ENCODE results near the gene SELENON.

The SELENON gene, protein sequence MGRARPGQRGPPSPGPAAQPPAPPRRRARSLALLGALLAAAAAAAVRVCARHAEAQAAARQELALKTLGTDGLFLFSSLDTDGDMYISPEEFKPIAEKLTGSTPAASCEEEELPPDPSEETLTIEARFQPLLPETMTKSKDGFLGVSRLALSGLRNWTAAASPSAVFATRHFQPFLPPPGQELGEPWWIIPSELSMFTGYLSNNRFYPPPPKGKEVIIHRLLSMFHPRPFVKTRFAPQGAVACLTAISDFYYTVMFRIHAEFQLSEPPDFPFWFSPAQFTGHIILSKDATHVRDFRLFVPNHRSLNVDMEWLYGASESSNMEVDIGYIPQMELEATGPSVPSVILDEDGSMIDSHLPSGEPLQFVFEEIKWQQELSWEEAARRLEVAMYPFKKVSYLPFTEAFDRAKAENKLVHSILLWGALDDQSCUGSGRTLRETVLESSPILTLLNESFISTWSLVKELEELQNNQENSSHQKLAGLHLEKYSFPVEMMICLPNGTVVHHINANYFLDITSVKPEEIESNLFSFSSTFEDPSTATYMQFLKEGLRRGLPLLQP

DNA sequence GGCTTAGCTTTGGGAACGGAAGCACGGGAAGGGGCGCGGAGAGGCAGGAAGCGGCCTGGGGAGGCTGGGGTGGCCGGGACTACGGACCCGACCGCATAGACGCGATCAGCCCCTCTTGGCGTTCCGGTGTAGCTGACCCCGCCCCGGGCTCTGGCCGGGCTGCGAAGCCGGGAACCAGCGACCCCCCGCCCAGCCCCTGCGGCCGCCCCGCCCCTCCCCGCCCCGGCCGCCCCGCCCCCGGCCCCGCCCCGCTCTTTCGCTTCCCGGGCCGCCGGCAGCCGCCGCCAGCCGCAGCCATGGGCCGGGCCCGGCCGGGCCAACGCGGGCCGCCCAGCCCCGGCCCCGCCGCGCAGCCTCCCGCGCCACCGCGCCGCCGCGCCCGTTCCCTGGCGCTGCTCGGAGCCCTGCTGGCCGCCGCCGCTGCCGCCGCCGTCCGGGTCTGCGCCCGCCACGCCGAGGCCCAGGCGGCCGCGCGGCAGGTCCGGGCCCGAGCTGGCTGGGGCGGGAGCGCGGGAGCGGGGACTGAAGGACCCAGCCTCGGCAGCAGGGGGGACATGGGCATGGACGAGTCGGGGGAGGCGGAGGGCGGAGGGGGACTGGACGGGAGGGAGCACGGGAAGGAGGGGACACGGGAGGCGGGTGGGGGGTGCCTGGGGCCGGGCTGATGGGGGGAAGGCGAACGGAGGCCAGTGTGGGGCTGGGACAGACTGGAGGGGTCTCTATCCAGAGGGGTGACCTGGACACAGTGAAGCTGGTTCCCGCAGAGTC is at the start of gene SELENON:
TSS of gene SELENON (plus strand) at position 259 of the 768 bp plus-strand sequence. CDS start at position 297, 38 bp downstream.
- peak; percentile 41 for DNase-seq

DNA sequence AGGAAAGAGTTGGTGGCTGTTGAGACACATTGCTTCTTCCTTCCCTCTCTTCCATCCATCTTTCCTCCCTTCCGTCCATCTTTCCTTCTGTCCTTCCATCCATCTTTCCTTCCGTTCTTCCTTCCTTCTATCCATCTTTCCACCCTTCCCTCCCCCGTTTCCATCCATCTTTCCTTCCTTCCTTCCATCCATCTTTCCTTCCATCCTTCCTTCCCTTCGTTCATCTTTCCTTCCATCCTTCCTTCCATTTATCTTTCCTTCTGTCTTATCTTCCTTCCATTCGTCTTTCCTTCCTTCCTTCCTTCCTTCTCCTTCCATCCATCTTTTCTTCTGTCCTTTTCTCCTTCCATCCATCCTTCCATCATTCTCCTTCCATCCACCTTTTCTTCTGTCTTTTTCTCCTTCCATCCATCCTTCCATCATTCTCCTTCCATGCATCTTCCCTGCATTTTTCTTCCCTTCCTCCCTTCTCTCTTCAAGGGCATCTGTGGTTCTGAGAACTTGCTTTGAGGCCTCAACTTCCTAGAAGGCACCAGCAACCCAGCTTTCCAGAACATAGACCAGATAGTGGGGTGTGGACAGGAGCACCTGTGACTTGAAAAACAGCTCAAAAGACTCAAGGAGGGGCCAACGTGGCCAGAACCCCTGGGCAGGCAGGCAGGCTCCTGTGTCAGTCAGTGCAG is 48.9 kb upstream of the SELENON start:
- DNase-seq: no peak

DNA sequence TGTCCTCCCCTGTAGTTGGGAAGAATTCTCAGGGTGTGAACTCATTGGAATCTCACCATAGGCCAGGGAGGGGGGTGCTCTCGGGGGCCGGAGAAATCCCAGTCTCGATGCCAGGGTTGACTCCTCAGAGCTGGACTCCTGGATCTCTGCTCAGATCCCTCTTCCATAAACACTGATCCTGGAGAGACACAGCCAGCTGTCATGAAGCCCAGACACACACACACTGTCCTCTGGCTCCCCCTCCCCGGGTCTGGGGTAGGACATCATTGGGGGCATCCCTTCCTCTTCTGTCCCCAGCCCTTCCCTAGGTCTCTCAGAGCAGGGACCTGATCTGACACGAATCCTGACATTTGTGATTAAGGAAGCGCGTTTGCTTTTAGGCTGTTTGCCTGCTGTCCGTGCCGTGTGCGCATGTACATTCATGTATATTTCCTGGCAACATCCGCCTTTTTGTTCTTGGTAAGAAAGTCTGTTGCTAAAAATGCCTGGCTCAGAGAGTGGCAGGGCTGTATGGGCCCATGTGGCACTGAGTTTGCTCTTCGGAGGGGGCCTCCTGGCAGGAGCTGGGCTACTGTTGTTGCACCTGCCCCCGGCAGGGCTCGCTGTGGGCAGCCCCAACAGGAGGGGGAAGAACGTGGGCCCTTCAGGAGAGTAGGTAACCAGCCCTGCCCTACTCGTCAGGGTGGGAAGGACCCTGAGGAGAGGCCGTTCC is 45.4 kb upstream of the SELENON start:
- DNase-seq: no peak

DNA sequence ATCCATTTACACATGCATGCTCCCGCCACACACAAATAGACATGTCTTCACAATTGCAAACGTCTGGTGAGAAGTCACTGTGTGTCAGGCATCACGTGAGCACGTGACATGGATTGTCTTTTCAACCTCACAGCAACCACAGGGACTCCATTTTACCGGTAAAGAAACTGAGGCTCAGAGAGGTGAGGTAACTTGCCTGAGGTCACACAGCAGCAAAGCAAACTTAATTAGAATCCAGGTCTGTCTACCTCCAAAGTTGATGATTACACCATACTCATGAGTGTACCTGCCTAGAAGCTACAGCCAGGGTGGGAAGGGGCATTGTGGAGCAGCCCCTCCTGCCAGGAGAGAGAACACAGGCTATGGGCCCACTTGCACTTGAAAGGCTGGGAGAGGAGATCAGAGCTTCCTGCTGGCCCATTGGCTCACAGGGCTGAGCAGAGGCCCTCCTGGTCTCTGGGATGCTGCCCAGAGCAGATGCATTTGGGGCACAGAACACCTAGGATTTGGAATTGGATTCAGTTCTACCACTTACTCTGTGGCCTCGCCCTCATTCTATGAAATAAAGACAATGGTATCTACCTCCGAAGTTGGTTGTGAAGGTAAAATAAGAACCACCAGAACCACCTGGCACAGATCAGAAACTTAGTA is 44.4 kb upstream of the SELENON start:
- DNase-seq: no peak

DNA sequence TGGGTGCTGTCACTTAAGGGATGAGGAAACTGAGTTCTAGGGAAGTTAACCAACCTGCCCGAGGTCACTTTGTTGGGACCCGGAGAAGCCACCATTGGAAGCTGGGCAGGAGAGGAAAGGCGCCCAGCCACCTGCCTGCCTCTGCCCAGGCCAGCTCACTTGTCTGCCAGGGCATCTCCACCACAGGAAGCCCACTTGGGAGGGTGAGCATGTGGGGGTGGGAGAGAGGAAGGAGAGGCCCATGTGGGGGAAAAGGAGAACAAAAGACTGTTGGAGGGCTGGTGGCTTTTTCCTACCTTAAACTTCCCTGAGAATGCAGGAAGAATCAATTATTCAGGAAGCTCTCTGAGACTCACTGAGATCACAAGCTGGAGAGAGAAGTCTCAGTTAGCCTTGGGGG is 43.8 kb upstream of the SELENON start:
- DNase-seq: no peak

DNA sequence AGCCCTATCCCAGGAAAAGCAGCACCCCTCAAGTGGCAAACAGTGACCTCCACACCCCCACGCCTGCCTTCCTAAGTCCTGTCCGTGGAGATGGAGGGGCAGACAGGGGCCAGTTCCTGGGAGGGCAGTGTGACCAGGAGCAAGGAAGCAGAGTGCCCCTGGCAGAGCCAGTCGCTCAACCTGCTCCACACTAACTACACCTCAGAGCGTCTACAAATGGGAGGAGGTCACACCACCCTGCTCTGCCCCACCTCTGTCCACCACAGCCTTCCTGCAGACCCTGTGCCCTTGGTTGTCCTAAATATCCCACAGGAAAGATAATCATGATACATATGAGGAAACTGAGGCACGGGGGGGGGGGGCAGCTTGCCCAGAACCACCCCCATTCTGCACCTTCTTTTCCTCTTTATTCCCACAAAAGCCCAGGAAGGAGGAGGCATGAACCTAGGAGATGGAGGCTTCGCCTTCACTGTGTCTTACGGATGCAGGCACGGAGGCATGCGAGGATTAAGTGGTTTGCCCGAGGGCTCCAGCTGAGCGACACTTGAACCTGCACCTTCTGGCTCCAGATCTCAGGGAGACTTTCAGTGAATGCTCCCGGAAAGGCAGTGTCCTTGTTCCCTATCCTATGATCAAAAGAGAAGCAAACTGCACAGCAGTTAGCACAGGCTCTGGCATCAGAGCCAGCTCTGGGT is 42.7 kb upstream of the SELENON start:
- no peak for DNase-seq

DNA sequence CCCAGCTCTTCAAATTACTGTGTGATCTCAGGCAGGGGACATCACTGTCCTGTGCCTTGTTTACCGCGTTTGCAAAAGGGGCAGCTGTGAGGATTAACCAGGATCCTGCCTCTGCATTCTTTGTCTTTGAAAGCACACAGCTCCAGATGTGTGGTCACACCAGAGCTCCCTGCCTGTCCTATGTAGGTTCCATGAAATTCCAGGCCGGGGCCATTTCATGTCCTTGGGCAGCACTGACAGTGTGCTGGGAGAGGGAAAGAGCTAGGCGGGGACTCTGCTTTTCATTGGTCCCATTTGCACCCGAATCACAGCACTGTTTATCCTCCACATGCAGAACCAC is 42.2 kb upstream of the SELENON start:
- DNase-seq: no peak

DNA sequence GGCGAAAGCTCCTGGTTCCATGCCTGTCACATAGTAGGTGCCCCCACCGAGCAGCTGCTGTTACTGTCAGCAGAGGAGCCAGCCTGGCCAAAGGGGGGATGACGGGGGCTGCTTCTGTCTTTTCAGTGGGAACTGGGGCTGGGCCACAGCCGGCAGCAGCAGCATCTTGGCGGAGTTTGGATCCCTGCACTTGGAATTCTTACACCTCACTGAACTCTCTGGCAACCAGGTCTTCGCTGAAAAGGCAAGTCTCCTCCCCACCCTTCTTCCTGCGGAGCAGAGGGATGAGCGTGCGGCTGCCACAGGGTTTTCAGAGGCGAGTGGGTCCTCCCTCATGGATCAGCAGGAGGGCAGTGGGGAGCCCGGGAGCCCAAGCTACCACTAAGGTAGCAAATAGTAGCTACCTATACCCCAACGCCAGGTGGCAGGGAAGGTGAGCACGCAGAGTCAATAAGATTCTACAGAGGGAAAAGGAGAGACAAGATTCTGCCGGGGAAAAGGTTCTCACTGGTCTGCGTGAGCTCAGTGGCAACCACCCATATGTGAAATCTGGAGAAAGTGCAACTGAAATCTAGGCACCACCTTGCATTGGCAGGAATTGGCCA is 41.4 kb upstream of the SELENON start:
- DNase-seq: no peak

DNA sequence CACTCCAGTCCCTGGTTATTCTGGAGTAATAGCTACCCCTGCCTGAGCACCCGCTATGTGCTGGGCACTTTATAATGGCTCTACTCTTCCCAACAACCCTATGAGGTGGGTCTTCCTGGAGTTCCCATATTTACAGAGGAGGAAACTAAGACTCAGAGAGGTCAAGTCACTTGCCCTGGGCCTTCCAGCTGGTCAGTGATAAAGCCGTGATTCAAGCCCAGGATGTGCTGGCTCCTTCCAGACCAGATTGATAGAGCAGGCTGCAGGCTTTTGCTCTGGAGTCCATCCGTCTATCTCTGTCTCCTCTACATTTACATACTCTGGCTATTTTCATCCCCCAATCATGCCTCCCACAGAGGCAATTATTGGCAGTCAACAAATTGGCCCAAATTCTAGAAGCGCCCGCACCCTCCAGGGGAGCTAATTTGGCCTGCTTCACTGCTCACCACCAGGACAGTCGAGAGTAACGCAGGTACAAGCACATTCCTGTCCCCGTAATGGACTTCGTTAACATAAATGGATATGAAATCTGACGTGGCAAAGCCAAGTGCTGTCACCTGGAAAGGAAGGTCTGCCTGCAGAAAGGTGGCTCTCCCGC is 39.8 kb upstream of the SELENON start:
- DNase-seq: no peak

DNA sequence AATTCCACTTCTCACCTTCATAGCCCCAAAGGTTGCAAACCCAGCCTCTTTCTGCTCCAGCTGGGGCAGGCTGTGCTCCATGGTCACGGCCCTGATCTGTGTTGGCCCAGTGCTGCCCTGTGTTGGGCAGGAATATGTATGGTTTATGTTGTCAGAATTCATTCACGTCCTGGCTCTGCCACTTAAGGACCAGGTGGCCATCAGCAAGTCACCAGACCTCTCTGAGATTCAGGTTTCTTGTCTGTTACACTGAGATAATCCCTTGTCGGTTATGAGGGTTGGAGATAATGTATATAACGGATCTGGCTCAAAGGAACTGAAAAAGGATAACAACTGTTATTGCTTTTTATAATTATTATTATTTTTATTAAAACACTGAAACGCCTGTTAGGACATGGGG is 39.1 kb upstream of the SELENON start:
- DNase-seq: no peak

DNA sequence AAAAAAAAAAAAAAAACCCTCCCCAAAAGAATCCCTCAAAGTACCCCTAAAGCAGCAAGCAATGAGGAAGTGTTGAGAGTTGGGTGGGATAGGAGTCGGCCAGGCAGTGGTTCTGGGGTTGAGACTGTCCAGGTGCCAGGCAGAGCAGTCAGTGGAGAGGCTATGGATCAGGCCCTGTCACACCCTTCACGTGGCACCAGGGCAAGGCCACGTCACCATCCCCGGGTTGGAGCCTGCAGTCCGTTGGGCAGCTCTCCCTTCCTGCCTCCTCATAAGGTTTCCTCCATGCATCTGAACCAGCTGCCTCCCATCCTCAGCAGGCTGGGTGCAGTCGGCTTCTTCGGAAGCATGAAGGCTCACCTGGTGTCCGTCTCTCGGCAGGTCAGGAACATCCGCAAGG is 36.5 kb upstream of the SELENON start:
- DNase-seq: no peak

DNA sequence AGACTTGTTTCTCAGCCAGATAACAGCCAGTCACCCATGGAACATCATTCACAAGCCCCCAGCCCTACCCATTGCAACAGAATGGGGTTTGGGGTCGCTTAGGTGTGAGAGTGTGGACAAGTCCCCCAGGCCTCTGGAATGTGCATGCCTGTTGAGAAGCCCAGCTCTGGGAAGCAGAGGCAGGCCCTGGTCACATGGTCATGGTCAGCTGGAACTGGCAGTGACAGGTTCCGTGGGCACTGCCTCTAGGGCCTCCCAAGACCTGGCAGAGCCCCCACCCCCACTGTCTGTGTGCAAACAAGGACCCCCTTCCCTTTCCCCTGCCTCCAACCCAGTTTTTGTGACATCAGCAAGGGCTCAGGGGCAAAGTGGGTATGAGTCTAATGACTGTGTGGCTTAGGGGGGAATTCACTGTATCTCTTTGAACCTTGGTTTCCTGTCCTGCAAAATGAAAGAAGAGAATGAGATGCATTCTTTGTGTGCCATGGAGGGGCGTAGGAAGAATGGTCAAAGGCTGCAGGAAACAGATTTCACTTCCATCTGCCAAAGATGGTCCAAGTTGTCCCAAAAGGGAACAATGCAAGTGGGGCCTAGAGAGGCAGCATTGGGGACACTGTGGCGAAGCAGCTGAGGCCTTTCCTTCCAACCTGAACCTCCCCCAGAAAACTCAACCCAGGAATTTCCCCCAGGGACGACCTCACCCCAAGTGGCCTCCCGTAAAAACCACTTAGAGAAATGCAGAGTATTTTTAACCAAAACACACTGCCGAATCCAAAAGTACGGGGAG is 34.7 kb upstream of the SELENON start:
- no peak for DNase-seq

DNA sequence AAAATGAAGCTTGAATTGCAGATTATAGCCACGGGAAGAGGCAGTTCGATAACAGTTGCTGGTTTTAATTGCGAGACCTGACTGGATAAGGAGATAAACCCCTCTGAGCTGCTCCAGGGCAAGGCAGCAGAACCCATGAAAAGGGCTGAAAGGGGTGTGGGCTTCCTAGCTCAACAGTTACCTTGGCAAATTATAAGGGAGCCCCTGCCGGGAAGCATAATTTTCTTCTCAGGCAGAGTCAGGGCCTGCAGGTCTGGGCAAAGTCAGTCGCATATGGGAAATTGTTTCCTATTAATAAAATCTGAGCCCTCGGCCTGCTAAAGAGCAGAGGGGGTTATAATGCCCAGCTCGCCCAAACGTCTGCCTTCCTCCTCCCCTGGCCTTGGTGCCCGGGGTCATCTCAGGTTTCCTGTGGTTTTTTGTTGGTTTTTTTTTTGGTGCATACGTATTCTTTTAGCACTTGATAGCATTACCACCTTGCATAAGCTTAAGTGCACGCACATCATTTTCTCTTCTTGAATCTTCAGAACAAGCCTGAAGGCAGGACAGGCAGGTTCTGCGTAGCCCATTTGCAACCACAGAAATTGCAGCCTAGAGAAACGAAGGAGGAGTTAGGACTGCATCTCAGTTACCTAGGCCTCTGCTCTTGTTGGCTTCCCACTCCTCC is 33.9 kb upstream of the SELENON start:
- DNase-seq: no peak

DNA sequence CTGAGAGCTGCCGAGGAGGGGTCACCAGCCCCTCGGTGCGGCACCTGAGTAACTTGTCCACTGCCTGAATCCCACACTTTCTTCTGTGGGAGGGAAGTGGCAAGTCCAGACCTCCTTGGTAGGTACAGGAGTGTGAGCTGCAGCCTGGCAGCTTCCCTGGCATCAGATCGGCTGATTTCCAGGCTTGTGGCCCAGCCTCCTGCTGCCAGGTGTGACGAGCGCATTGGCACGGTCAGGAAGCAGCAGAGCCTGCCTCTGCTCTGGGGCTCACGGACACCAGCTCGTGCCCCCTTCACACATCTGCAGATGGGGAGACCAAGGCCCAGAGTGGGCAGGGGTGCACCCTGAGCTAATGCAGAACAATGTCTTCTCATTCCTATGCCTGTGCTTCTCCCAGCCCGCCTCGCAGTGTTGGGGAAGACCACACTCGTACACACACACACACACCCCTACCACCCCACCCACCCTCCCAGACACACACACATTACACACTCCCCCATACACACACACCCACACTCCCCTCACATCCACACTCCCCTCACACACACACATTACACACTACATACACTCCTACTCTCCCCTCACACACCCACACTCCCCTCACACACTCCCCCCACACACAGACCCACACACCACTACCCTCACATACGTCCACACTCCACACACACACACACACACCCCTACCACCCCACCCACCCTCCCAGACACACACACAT is 33.1 kb upstream of the SELENON start:
- no peak for DNase-seq

DNA sequence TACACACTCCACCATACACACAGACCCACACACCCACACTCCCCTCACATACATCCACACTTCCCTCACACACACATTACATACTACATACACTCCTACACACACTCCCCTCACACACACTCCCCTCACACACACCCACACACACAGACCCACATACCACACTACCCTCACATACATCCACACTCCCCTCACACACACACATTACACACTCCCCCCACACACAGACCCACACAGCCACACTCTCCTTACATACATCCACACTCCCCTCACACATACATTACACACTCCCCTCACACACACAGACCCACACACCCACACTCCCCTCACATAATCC is 32.6 kb upstream of the SELENON start:
- no peak for DNase-seq

DNA sequence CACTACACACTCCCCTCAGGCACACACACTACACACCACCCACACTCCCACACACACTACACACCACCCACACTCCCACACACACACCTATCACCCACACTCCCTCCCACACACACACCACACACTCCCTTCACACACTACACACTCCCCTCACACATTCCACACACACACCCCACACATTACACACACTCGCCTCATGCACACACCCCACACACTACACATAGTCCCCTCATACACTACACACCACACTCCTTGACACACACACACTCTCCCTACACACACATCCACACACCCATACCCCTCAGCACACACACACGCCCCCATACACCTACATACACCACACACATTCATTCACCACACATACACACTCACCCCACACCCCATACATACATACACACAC is 31.0 kb upstream of the SELENON start:
- no peak for DNase-seq

DNA sequence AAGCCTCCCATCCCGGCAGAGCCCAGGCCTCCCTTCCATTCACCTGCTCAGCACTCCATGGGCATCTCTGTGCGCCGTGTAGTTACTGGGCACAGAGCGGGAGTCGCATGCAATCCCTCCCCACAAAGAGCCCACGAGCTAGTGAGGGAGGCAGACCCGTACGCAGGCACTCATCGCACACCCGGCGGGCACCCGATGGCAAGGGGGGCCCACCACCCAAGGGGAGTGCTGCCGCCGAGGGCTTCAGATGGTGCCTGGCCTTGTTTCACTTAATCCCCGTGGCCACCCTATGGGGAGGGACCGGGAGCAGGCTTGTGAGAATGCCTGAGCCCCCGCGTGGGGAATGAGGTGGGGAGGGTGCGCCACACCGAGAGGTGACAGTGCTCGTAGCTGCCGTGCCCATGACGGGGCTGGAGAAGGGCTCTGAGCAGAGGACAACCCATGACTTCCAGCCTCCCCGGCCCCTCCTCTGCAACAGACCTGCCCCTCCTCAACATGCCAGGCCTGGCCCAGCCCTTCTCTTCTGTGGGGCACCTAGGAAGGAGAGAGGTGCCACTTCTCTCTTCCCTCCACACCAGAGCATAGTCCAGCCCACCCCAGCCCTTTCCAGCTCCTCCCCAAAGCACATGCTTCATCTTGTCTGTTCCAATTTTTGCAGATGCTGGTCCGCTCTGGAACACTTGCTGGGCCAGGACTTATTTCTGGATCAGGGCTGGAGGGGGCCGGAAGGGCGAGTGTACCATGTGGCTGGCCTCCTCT is 30.2 kb upstream of the SELENON start:
- DNase-seq: no peak
